ENCODE results near the gene CARD6.

CARD6 gene

DNA sequence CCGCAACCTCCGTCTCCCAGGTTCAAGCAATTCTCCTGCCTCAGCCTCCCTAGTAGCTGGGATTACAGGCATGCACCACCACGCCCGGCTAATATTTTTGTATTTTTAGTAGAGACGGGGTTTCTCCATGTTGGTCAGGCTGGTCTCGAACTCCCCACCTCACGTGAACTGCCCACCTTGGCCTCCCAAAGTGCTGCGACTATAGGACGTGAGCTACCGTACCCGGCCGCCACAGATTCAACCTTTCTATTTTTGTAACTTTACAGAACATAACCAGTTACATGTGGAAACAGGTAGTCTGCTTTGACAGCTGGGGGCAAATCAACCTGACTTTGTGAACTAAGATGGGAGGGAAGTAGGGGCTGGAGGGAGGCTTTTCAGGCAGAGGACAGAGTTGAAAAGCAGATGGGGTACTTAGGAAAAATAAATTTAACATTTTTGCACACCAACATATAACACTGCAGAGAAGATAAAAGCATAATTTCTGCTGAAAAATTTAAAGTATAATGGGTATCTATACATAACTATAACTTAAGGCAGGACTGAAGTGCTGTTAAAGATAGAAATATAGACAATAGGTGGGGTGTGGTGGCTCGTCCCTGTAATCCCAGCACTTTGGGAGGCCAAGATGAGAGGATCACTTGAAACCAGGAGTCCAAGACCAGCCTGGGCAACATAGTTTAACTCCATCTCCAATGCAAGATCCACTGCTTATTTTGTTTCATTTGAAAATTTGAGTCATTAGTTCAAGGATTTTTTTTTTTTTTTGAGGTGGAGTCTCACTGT is 11.2 kb upstream of the CARD6 start:
- Histone ChIP-seq H3K4me2 (ENCODE audit: low read length, poor library complexity, severe bottlenecking) (no peak overlapping the region), H2AK5ac (ENCODE audit: low read length, severe bottlenecking) (no peak overlapping the region), H2BK5ac (ENCODE audit: low read depth, low read length, poor library complexity, severe bottlenecking) (no peak overlapping the region), H2BK15ac (ENCODE audit: low read depth, poor library complexity, severe bottlenecking) (no peak overlapping the region), H3K18ac (ENCODE audit: low read depth in 1 of 2, low read length in 2 of 2) (no peak overlapping the region), H3K9ac (ENCODE audit: low read length) (no peak overlapping the region), H3K4me3 (ENCODE audit: insufficient read depth in 1 of 2, low read depth in 1 of 2, low read length in 2 of 2) (no peak overlapping the region), H2AFZ (ENCODE audit: low read depth, low read length) (no peak overlapping the region), H2BK12ac (ENCODE audit: low read length in 2 of 2) (no peak overlapping the region), H4K91ac (ENCODE audit: low read length) (no peak overlapping the region), H3K4ac (ENCODE audit: low read depth in 1 of 2, low read length in 2 of 2) (no peak overlapping the region), H3K36me3 (ENCODE audit: control insufficient read depth in 1 of 2, insufficient read depth in 2 of 2, low read depth in 1 of 2, low read length in 2 of 2) (peaks cover 39 to 91% of the 10 kb centered on the region in 2 experiments), H3K9me3 (ENCODE audit: control insufficient read depth, low read length) (no peaks in the 10 kb centered on the region), H2BK120ac (ENCODE audit: low read depth, low read length) (no peak overlapping the region), H3K4me1 (ENCODE audit: control insufficient read depth, insufficient read depth, low read depth, low read length) (peaks cover 3% of the 10 kb centered on the region), H3K79me1 (replicated peaks; ENCODE audit: low read length, poor library complexity, severe bottlenecking) (peaks cover 8% of the 10 kb centered on the region), H3K27me3 (ENCODE audit: control insufficient read depth in 1 of 2, insufficient read depth in 1 of 2, low read length in 2 of 2) (no peaks in the 10 kb centered on the region), H3K23ac (ENCODE audit: low read length in 2 of 2) (no peak overlapping the region), H3K14ac (ENCODE audit: low read length in 2 of 2) (no peak overlapping the region), H4K8ac (ENCODE audit: low read length) (peak overlapping the region; percentile 64), H3K27ac (ENCODE audit: low read length, poor library complexity, severe bottlenecking) (no peak overlapping the region)
- no peak for DNase-seq
- WGBS = 96% methylated on average over 5 of the region's 13 CpGs

DNA sequence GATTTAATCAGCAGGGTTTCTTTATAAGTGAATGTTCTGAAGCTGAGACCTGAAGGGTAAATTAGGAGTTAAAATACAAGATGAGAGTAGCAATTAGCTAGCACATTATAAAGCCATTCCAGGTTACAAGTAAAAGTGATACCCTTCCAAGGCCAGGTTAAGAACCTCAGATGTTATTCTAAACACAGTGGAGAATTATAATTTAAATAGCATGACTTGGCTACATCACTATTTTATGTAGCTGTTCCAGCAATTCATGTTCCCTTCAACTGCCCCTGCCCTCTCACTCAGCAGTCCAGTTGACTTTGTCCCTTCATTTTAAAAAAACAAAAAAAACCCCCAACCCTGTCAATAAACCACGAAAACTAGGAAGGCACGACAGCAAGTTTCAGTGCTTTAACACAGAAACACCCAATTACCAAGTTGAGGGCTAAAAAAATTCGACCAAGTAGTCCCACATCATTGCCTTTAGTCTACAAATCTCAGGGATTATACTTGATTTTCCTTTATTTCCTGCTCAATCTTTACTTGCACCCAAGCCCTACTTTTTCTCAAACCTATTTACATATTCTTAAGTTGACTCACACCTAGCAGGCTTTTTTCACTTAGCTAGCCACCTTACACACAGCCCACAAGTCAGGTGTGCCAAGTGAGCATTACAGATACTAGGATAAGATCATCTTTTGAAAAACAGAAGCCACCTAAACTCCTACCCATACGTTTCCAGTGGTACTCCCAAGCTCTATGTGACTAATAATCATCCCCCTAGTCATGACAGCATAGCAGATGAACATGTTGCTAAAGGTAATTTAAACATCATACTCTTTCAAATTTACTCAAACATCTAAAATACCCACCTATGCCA is 9.6 kb upstream of the CARD6 start:
- Histone ChIP-seq H3K4me3 (ENCODE audit: insufficient read depth in 1 of 2, low read depth in 1 of 2, low read length in 2 of 2) (peak overlapping the region in 1 of 2 experiments; percentile 100), H3K9me3 (ENCODE audit: control insufficient read depth, low read length) (no peaks in the 10 kb centered on the region), H2BK12ac (ENCODE audit: low read length in 2 of 2) (no peak overlapping the region), H3K4ac (ENCODE audit: low read depth in 1 of 2, low read length in 2 of 2) (no peak overlapping the region), H3K27ac (ENCODE audit: low read length, poor library complexity, severe bottlenecking) (no peak overlapping the region), H3K36me3 (ENCODE audit: control insufficient read depth in 1 of 2, insufficient read depth in 2 of 2, low read depth in 1 of 2, low read length in 2 of 2) (peaks cover 30 to 78% of the 10 kb centered on the region in 2 experiments), H3K18ac (ENCODE audit: low read depth in 1 of 2, low read length in 2 of 2) (no peak overlapping the region), H2BK15ac (ENCODE audit: low read depth, poor library complexity, severe bottlenecking) (no peak overlapping the region), H2BK5ac (ENCODE audit: low read depth, low read length, poor library complexity, severe bottlenecking) (no peak overlapping the region), H3K27me3 (ENCODE audit: control insufficient read depth in 1 of 2, insufficient read depth in 1 of 2, low read length in 2 of 2) (no peaks in the 10 kb centered on the region), H3K4me2 (ENCODE audit: low read length, poor library complexity, severe bottlenecking) (no peak overlapping the region), H3K14ac (ENCODE audit: low read length in 2 of 2) (no peak overlapping the region), H2AFZ (ENCODE audit: low read depth, low read length) (no peak overlapping the region), H3K9ac (ENCODE audit: low read length) (peak overlapping the region; percentile 100), H2AK5ac (ENCODE audit: low read length, severe bottlenecking) (no peak overlapping the region), H3K23ac (ENCODE audit: low read length in 2 of 2) (no peak overlapping the region), H4K91ac (ENCODE audit: low read length) (no peak overlapping the region), H2BK120ac (ENCODE audit: low read depth, low read length) (no peak overlapping the region), H3K4me1 (ENCODE audit: control insufficient read depth, insufficient read depth, low read depth, low read length) (peaks cover 6% of the 10 kb centered on the region), H3K79me1 (replicated peaks; ENCODE audit: low read length, poor library complexity, severe bottlenecking) (peaks cover 5% of the 10 kb centered on the region), H4K8ac (ENCODE audit: low read length) (no peak overlapping the region)
- WGBS = 79% methylated on average over 4 of the region's 4 CpGs
- no peak for DNase-seq

DNA sequence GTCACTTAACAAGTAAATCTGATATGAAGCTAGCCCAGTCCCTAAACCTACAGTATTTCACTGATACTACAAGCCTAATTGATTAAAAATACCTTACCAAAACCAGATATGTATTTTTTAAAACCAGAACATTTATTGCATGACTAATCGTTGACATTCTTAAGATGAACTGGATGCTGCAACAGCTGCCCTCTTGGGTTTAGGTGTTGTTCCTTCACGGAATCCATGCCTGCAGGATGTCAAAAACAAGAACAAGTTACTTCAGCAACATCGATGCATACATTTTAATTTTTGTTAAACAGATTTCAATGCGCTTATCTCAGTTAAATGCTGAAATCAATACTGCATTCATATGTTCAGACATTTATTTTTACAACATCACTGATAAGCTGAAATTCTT is 8.8 kb upstream of the CARD6 start:
- Histone ChIP-seq H3K36me3 (ENCODE audit: control insufficient read depth in 1 of 2, insufficient read depth in 2 of 2, low read depth in 1 of 2, low read length in 2 of 2) (peaks cover 24 to 70% of the 10 kb centered on the region in 2 experiments), H2AFZ (ENCODE audit: low read depth, low read length) (no peak overlapping the region), H3K23ac (ENCODE audit: low read length in 2 of 2) (no peak overlapping the region), H3K9ac (ENCODE audit: low read length) (peak overlapping the region; percentile 100), H2BK12ac (ENCODE audit: low read length in 2 of 2) (no peak overlapping the region), H3K4me1 (ENCODE audit: control insufficient read depth, insufficient read depth, low read depth, low read length) (peaks cover 6% of the 10 kb centered on the region), H4K8ac (ENCODE audit: low read length) (no peak overlapping the region), H2BK120ac (ENCODE audit: low read depth, low read length) (no peak overlapping the region), H3K18ac (ENCODE audit: low read depth in 1 of 2, low read length in 2 of 2) (no peak overlapping the region), H2BK15ac (ENCODE audit: low read depth, poor library complexity, severe bottlenecking) (no peak overlapping the region), H2AK5ac (ENCODE audit: low read length, severe bottlenecking) (no peak overlapping the region), H3K4me2 (ENCODE audit: low read length, poor library complexity, severe bottlenecking) (no peak overlapping the region), H4K91ac (ENCODE audit: low read length) (no peak overlapping the region), H3K4me3 (ENCODE audit: insufficient read depth in 1 of 2, low read depth in 1 of 2, low read length in 2 of 2) (peak overlapping the region in 1 of 2 experiments; percentile 100), H3K27me3 (ENCODE audit: control insufficient read depth in 1 of 2, insufficient read depth in 1 of 2, low read length in 2 of 2) (no peaks in the 10 kb centered on the region), H3K27ac (ENCODE audit: low read length, poor library complexity, severe bottlenecking) (no peak overlapping the region), H3K4ac (ENCODE audit: low read depth in 1 of 2, low read length in 2 of 2) (no peak overlapping the region), H3K79me1 (replicated peaks; ENCODE audit: low read length, poor library complexity, severe bottlenecking) (peaks cover 4% of the 10 kb centered on the region), H3K14ac (ENCODE audit: low read length in 2 of 2) (no peak overlapping the region), H2BK5ac (ENCODE audit: low read depth, low read length, poor library complexity, severe bottlenecking) (no peak overlapping the region), H3K9me3 (ENCODE audit: control insufficient read depth, low read length) (no peaks in the 10 kb centered on the region)
- DNase-seq = no peak
- 84% methylated on average over 4 of the region's 4 CpGs for WGBS

DNA sequence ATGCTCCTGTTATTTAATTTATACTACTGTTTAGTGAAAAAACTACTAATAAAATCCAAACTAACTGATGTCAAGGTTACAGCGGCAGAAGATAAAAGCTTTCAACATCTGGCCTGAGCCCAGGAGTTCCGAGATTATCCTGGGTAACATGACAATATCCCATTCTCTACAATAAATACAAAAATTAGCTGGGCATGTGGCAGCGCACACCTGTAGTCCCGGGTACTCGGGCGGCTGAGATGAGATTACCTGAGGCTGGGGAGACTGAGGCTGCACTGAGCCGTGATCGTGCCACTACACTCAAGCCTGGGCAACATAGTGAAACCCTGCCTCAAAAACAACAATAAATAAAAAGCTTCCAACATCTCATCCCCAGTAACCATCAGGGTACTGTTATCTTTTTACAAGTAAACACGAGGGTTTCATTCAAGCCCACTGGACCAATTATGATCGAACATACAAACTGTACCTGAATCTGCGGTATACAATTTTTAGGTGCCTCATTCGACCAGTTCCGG is 7.4 kb upstream of the CARD6 start:
- Histone ChIP-seq H4K91ac (ENCODE audit: low read length) (no peak overlapping the region), H3K9me3 (ENCODE audit: control insufficient read depth, low read length) (no peaks in the 10 kb centered on the region), H2AK5ac (ENCODE audit: low read length, severe bottlenecking) (no peak overlapping the region), H3K23ac (ENCODE audit: low read length in 2 of 2) (no peak overlapping the region), H2BK12ac (ENCODE audit: low read length in 2 of 2) (no peak overlapping the region), H3K9ac (ENCODE audit: low read length) (peak overlapping the region; percentile 100), H3K14ac (ENCODE audit: low read length in 2 of 2) (no peak overlapping the region), H3K36me3 (ENCODE audit: control insufficient read depth in 1 of 2, insufficient read depth in 2 of 2, low read depth in 1 of 2, low read length in 2 of 2) (peaks cover 18 to 56% of the 10 kb centered on the region in 2 experiments), H3K4me2 (ENCODE audit: low read length, poor library complexity, severe bottlenecking) (peak overlapping the region; percentile 91), H3K4ac (ENCODE audit: low read depth in 1 of 2, low read length in 2 of 2) (no peak overlapping the region), H2BK15ac (ENCODE audit: low read depth, poor library complexity, severe bottlenecking) (no peak overlapping the region), H2BK120ac (ENCODE audit: low read depth, low read length) (no peak overlapping the region), H4K8ac (ENCODE audit: low read length) (no peak overlapping the region), H3K27ac (ENCODE audit: low read length, poor library complexity, severe bottlenecking) (no peak overlapping the region), H3K18ac (ENCODE audit: low read depth in 1 of 2, low read length in 2 of 2) (no peak overlapping the region), H3K4me1 (ENCODE audit: control insufficient read depth, insufficient read depth, low read depth, low read length) (peaks cover 6% of the 10 kb centered on the region), H3K27me3 (ENCODE audit: control insufficient read depth in 1 of 2, insufficient read depth in 1 of 2, low read length in 2 of 2) (no peaks in the 10 kb centered on the region), H2AFZ (ENCODE audit: low read depth, low read length) (no peak overlapping the region), H3K4me3 (ENCODE audit: insufficient read depth in 1 of 2, low read depth in 1 of 2, low read length in 2 of 2) (peak overlapping the region; percentile 59 to 100), H2BK5ac (ENCODE audit: low read depth, low read length, poor library complexity, severe bottlenecking) (no peak overlapping the region), H3K79me1 (replicated peaks; ENCODE audit: low read length, poor library complexity, severe bottlenecking) (peaks cover 4% of the 10 kb centered on the region)
- whole genome bisulfite sequencing = 26% methylated on average over 13 of the region's 13 CpGs
- no peak for DNase-seq

Measured in mesenchymal stem cell (in vitro differentiated cells and primary cell).